SK-N-SH treated with all-trans-retinoic acid at 6 μM for 48 hours (cell line): ENCODE measurements around the gene TLL2.

ENCODE experiments used
- ARNTL ChIP-seq: fragments of 450-650 bp; formaldehyde crosslinking; IDR thresholded peaks from 2 replicates; pipeline ENCODE4 v1.5.0; 2020; ENCODE audit warnings: low read depth, mild to moderate bottlenecking, moderate library complexity, borderline replicate concordance
- ZFP3 ChIP-seq: fragments of 250-450 bp; sonication (Bioruptor Pico); IDR thresholded peaks from 2 replicates; pipeline ENCODE4 v1.5.0; 2020; ENCODE audit warnings: mild to moderate bottlenecking, moderate library complexity
- ZFP30 ChIP-seq: fragments of 450-650 bp; formaldehyde crosslinking; IDR thresholded peaks from 2 replicates; pipeline ENCODE4 v1.5.0; 2022; ENCODE audit warnings: mild to moderate bottlenecking, moderate library complexity

GRCh38 chr10:96496281-96496925, 17.3 kb downstream of the TLL2 start:
- TF ChIP-seq ARNTL (CRISPR knock-in tag) (no peak), ZFP3 (CRISPR knock-in tag) (no peak), ZFP30 (CRISPR knock-in tag) (no peak)
